A549 (cell line): ENCODE measurements around the gene SLC16A8.

ENCODE experiments used
- CBX8 ChIP-seq: fragments of 200-600 bp; sonication (generic); IDR thresholded peaks from 2 replicates; pipeline ENCODE4 v1.6.1; 2016
- EP300 ChIP-seq, 2 experiments: fragments of >200 bp; sonication (Bioruptor Twin); formaldehyde crosslinking; IDR thresholded peaks; 2 replicates in 1 of 2; 3 replicates in 1 of 2; pipeline ENCODE4 v1.6.1; 2016 to 2017

- TF ChIP-seq CBX8: no peak
- no peak for TF ChIP-seq EP300 (IDR thresholded peaks at IDR 0.05)
Measured at GRCh38 chr22:38112381-38112780, 28.4 kb upstream of the SLC16A8 start.
